Stimulated activated CD4-positive, alpha-beta T cell treated with anti-CD3 and anti-CD28 coated beads, Interleukin-2, amount 100 ng/mL, for 48 hours (primary cell): ENCODE results near the gene PLB1.
"Not testable (repeated sequence)": the region's sequence is repeated elsewhere in the genome, so short reads cannot be mapped to it uniquely, and the experiment has no call there.

Source experiments
- DNase-seq, 2 donors: peaks; one replicate each; pipeline ENCODE4 v3.0.0-alpha.2; 2020

The PLB1 gene

DNA sequence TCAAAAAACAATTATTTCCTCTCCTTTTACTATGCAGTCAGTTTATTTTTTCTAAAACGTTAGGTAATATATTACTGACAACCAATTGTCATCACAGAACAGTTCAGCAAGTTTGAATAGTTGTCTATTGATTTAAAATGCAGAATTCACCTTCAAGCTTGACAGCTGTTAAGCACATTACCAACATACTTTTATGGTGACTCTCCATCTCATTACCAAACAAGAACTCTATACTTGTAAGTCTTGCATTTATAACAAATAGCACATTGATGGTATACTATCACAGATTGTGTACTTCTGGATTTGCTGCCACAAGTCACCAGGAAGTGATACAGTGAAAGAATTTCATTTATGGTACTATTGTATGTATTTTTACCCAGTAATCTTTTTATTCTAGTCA lies 156.4 kb downstream of the PLB1 start:
- DNase-seq, result no peak

DNA sequence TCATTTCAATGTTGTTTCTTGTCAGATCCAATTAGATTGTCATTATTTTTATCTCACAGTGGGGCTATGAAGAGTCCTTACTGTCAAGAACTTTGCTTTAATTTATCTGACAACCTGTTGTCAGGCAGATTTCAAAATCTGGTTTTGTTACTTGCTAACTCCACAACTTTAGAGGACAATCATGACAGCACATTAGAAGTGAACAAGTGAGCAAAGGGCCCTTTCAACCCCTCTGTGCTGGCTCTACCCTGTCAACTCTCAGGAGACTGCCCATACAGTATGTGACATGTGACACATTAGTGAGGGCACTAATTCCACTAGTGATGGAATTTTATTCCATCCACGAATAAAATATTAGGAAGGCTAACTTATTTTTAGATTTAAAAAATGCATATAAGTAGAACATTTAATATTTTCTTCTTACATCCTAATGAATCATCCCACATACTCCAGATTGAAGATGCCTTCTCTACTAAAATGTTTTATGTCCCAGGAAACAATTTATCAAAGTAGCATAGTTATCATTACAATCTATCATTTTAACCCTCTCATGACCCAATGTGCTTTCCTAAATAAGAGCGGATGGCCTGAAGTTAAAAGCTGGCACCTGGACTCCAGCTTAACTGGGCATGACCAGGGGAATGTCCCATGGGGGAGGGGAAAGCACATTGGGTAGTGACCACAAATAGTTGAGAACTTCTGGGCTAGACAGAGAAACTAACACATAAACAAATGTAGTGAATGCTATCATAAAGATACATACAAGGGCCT lies 158.2 kb downstream of the PLB1 start:
- DNase-seq, result no peak

DNA sequence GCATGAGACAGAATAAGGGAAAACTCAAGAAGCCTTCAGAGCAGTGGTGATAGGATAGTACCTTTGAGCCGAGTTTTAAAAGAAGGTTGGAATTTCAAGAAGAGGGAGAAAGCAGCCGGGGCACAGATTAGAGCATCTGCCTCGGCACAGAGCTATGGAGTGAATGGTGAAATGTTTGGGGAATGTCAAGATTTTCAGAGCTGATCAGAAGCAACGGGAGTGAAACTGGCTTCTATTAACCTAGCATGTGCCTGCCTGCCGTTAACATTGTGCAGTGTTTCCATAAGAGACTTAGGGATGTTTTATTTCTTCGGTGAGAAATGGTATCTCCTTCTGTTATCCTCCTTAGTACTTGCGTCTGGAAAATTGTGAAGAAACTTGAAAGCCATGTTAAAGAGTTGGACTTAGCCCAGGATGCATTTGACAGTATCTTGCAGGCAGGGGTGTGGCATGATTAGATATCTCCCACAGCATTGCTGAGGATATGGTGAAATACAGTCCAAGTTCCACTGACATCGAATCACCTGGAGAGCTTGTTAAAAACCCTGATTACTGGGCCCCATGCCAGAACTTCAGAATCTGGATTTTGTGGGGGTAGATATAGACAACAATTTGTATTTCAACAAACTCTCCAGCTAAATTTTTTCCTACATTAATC lies 158.9 kb downstream of the PLB1 start:
- no peak for DNase-seq

DNA sequence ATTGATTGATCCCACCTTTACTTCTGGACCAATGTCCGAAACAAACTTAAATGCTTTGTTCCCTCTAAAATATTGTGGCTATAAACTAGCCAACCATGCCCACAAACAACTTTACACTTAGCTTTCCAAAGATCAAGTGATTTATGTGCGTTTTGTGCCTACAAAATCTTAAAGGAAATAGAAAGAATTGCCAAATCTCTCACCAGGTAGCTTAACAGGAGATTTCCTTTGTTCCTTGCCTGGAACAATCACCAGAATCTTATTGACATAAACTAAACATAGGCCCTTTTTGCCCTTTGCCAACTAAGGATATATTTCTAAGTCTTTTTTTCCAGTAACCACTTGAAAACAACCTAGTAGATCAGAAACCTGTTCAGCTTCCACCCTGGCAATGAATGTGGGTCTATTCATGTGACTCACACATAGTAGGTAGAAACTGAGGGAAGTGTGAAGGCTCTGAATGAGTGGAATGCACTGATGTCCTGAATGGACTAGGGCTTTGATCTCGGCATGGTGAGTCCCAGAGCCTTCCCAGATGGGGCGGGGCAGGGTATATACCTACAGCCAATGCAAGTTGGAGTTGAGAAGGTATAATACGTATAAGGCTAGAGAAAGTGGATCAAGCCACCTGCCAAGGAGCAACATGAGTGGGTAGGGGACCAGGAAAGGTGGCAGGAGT lies 161.2 kb downstream of the PLB1 start:
- DNase-seq, result no peak

DNA sequence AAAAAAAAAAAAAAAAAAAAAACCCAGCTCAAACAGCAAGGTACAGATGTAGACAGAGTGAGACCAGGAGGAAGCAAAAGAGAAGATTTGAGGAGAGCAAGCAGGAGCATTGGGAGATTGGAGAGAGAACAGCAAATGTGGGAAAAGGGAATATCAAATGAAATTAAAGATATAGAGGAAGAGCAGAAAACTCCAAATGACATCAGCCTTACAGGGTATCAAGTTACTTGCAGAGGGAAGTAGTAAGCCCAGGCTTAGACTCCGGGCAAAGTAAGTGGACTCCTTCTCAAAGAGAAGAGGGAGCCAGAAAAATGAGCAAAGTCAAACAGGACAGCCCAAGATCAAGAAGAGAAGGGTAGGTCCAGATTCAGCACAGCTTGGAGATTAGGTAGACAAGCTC lies 162.5 kb downstream of the PLB1 start:
- no peak for DNase-seq

DNA sequence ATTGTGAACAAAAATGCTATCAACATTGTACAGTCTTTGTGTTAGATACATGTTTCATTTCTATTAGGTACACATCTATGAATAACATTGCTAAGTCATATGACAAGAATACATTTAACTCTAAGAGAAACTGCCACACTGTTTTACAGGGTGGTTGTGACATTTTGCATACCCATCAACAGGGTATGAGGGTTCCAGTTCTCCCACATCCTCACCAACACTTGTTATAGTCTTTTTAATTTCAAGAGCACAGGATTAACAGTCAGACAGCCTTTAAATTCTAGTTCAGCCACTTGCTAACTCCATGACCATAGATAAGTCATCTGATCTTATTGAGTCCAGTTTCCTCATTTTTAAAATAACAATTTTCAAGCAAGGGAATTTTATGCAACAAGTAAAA lies 163.3 kb downstream of the PLB1 start:
- no peak for DNase-seq

DNA sequence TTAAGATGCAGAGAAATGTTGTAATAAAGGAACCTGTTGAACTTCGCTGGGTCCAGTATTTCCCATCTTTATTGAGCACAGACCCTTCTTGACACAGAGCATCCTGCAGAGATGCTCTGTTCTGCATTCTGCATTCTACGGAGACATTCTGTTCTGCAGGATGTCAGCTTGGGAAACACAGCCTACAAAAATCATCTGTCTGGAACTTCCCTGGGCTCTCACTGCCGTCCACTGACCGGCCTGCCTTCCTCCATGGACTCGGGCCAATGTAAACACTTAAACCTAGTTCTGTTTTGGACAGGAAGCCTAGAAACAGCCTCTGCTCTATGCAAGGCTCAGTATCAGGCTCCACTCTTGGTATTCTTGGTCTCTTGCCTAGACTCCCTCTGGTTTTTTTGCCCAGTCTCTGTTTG lies 165.7 kb downstream of the PLB1 start:
- DNase-seq, result no peak

DNA sequence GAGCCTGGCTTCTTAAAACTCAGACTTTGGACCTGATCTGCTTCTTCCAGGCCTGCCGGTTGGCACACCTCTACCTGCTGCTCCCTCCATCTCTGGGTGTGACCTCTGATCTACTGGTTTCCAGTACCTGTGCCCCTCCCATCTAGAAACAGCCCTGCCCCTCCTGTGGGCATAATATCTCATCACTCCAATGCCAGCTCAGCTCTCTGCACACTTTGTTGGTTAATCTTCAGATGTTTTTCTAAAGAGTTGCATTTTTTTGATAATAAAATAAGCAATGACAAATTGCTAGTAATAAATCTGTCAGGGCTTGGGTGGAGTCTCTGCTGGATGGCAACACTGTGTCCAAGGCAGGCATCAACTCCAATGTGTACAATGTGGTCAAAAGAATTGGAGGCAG lies 166.2 kb downstream of the PLB1 start:
- DNase-seq, result no peak

DNA sequence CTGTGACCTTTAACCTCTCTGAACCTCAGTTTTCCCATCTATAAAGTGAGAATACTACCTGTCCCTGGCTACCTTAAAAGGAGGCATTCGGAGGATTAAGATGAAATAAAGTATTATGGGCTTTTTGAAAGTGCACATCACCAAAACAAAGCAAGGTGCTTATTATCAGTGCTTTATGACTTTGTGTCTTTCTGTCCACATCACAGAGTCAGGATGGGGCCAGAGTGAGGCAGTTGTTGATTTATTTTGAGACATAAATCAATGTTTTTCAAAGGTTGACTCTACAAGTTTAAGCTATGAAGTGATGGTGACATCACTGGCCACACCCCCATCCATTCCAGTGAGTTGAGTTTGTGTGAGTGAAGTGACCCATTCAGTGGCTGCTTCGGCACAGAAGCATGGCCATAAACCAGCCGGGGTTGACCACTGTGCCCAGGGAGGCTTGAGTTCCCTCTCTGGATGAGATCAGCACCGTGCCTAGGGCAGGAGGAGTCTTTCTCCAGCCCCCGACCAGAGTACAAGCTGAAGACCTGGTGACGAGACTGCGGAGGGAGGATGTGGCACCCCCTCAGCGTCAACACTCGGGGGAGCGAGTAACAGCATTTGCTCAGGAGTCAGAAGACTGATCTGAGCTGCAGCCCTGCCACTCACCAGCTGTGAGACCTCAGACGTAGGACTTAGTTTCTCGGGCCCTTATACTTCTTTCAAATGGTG lies 166.8 kb downstream of the PLB1 start:
- no peak for DNase-seq

DNA sequence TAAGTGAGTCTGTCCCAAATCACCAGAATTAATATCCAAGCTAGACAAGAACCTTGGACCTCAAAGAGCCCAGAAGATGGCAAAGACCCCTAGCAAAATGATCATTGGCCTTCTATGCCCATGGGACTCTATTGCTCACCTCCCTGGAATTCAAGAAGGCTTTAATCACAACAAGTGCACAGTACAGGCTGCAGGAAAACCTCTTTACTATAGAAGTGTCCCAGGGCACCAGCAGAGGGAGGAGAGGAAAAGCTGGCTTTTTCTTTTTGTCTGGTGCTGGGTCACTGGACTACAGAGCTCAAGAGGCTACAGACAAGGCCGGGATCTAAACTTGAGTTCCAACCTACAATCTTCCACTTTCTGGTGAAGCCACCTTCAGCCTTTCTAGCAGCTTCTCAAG lies 167.5 kb downstream of the PLB1 start:
- DNase-seq, result no peak

DNA sequence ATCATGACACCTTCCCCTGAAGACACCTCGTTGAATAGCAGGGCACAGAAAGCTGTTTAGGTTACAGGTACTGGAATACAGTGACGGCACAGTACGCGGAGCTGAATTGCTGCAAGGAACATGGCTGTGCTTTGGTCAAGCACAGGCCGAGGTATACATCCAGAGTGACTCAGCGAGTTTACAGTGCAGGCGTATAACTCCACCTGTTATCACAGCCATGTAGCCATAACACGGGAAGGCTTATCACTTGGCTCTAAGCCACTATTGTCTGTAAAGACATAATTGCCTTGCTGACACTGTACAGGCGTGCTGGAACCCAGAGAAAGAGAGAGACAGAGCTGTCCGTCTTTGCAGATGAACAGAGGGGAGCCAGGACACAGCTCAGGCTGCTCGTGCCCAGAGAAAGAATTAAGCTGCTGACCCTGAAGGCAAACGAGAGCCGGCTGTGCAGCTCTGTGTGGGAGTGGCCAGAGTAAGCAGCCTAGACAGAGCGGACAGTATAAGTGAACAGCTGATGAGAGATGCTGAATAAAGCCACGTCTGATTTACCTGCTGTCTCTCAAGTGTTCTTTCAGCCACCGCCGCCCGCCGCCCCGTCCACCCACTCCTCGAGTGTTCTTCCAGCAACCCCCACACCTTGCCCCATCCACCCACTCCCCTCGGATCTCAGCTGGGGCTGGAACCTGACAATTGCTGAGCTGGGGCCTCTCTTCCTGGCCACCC lies 168.4 kb downstream of the PLB1 start:
- no peak for DNase-seq

DNA sequence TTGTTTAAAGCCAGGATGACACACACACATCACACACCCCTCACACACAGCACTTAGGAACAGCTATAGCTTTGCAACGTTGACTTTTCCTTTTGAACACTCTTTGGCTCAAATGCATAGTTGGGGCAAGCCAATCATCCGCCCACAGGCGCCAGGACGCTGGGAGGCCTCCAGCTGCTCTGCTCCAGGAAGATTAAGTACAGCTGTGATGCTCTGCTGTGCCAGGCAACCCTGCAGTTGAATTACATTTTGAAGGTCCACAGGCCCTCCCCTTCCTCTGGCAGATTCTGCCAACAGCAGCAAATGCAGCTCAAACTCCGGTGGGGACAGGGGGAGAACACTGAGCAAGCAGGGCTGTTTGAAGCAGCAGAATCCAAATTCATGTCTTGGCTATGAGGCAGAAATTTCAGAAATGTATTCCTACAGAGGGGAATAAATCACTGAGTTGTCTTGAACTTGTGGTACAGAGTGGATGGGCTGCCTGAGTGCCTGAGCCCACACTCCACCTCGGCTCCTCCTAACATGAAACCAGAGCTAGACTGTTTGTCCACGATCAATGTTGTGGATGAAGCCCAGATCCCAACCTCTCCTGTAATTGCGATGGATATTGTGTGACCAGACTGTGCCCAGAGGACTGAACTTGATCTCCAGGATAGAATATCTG lies 169.3 kb downstream of the PLB1 start:
- DNase-seq, result no peak

DNA sequence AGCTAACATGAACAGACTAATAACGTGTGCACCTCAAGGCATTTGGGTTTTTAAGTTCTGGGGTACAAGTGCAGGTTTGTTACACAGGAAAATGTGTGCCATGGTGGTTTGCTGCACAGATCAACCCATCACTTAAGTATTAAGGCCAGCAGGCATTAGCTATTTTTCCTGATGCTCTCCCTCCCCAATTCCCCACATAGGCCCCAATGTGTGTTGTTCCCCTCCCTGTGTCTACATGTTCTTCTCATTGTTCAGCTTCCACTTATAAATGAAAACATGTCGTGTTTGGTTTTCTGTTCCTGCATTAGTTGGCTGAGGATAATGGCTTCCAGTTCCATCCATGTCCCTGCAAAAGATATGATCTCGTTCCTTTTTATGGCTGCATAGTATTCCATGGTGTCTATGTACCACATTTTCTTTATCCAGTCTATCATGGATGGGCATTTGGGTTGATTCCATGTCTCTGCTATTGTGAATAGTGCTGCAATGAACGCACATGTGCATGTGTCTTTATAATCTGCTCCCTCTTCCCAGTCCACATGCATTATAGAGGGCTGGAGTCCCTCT lies 170.0 kb downstream of the PLB1 start:
- DNase-seq, result not testable (repeated sequence)

DNA sequence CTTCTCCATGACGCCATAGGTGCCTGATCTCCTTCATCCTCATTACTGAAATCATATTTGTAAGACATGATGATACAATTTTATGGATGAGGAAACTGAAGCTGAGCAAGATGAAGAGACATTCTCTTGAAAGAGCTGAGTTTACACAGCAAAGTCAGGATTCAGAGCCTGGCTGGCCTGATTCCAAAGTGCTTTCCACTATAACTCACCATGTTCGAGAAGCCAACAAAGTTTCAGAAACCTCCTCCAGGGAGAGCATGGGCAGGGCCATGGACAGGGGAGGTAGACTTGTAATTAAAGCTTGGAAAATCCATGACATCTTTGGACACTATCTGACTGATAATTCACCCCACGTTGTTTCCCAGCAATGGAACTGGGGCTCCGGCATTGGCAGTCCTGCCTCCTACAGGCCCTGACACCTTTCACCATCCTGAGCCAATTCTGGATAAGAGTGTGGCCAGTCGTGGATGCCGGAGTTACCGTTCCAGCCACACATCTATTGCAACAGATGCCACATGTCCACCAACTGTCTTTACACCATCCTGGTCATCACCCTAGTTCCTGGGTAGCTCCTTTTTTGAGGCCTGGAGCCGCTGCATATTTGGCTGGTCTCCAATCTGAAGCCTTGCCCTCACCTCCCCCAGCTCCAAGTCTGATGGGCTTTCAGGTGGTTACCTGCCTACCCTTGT lies 170.8 kb downstream of the PLB1 start:
- DNase-seq, result no peak

DNA sequence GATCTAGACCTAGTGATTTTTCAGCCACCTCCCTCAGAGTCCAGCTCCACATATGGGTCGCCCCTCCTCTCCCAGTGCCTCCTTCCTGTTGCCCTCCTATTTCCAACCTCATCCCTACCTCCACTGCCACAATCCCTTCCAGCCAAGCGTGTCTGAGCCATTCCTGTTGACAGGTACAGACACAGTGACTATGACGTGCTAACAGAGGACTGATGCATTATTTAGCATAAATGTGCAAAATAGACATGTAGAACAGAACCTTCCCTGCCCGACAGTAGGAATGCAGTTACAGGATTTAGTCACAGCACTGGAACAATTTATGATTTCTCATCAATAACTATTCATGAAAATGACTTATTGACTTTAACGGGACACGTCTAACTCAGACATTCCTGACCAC lies 171.4 kb downstream of the PLB1 start:
- DNase-seq, result no peak

DNA sequence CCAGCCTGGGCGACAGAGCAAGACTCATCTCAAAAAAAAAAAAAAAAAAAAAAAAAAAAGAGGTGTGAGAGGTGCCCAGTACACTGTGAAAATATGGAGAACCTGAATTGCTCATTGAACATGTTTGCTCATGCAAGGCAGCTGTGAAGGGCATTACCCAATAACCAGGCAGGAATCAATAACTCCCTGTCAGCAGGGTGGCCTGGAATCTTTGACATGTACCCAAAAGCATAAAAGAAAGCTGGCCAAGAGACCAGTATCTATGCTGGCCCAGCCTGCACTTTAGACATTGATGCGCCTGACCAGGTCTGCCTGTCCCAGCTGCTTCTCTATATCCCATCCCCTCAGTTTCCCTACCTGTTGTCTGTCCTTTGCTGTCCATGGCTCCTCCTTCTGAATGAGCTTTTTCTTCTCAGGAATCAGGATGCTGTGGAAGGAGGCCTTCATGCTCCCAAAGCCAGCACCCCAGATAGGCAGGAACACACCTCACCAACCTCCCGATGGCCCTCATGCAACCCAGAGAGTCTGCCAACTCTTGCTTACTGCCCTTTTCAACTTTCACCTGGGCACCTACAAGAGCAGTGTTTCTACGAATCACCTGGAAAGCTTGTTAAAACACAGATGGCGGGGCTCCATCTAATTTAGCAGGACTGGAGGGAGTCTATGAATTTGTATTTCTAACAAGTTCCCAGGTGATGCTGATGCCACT lies 172.4 kb downstream of the PLB1 start:
- no peak for DNase-seq

DNA sequence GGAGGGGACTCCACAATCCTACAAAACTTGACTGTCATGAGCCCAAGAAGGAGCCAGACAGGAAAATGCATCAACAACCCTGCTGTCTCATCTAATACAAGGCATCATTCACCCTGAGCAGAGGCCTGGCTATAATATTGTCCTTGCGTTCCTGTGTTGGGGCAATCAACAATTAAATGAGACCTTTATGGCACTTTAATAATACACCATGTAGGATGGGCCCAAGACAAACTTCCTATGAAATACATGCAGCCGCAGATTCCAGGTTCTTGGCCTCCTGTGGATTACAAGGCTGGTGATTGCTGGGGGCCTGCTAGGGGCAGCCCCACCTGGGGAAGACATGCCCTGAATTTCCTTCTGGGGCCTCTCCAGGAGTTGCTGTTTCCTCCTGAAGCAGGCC lies 173.0 kb downstream of the PLB1 start:
- no peak for DNase-seq

DNA sequence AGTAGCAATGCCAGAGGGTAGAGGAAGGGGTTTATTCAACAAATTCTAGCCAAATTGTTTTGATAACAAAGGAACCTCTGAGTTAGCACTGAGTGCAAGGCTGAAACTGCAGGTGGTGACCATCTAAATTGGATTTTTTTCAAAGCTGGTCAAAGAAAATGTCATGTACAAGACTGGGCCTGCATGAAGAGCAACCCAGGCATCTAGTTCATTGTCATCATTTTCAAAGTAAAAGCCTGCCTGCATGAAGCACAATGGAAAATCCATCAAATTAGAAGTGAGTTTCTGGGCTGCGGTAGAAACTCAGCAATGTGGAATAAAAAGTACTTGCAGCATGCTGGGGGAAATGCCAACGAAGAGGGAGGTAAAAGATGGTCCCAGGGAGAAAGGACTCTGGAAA lies 175.0 kb downstream of the PLB1 start:
- DNase-seq, result no peak

DNA sequence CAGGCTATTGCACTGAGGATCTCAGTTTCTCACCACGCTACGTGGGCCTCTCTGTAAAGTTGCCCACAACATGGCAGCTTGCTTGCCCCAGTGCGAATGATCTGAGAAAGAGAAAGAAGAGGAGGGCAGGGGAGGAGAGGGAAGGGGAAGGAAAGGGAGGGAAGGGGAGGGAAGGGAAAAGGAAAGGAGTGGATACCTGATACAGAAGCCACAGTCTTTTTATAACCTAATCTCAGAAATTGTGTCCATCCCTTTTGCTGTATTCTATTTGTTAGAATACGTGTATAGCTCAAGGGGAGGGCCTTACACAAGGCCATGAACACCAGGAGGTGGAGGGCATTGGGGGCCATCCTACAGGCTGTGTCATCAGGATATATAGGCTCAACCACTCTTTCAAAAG lies 177.5 kb downstream of the PLB1 start:
- DNase-seq, result no peak

DNA sequence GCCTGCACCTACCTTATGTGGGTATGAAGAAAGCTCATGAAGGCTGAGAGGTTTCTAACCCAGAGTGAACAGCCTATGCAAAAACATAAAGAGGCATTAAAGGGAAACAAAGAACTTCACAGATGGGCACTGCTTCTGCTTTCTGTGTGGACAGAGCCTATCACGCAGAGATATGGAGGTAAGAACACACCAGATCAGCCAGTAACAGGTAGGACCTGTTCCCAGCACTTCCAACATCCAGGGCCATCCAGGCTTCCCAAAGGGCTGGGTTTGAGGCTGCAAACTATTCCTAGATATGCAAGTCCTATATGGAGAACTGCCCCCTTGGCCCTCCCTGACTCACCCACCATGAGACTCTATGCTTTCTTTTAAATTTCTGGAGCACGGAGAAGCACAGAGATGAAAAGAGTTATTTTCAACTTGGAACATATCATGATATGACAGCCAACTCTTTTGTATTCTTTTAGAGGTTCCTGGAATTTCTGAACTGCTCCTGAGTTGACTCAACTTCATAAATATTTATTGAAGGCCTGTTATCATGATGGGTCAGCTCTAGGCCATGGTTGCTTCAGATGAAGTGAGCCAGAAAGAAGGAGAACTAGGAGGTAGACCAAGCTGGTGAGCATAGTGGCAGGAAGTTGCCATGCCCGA lies 178.3 kb downstream of the PLB1 start:
- no peak for DNase-seq
